Chondrocyte (in vitro differentiated cells): ENCODE data around the gene JAK1. TPM values are rescaled to one million over a fixed set of nuclear protein-coding genes. Genes with fewer than 3 reads are reported as not detected.

Source experiments
- DNase-seq: peaks from one replicate; pipeline ENCODE4 v3.0.0; 2021; ENCODE audit warnings: mixed read lengths, low spot score
- H3K27ac Mint-ChIP-seq: one replicate; pipeline ENCODE4 v1.8.0; 2021; ENCODE audit warnings: mild to moderate bottlenecking, moderate library complexity, mixed read lengths; ENCODE audit not compliant: unreplicated experiment
- H3K27me3 Mint-ChIP-seq: 2 replicates; pipeline ENCODE4 v1.8.0; 2021; ENCODE audit warnings: low read depth, mixed read lengths
- H3K36me3 Mint-ChIP-seq: 2 replicates; pipeline ENCODE4 v1.8.0; 2021; ENCODE audit warnings: low read depth, mixed read lengths
- H3K4me1 Mint-ChIP-seq: 2 replicates; pipeline ENCODE4 v1.8.0; 2021; ENCODE audit warnings: low read depth, mild to moderate bottlenecking, mixed read lengths
- H3K4me3 Mint-ChIP-seq: one replicate; pipeline ENCODE4 v1.8.0; 2021; ENCODE audit warnings: mild to moderate bottlenecking, moderate library complexity, mixed read lengths; ENCODE audit not compliant: unreplicated experiment
- H3K9me3 Mint-ChIP-seq: 2 replicates; pipeline ENCODE4 v1.8.0; 2021; ENCODE audit warnings: low read depth, mixed read lengths
- total RNA-seq: library from RNA; stranded (reverse); gene quantifications from 3 replicates; pipeline ENCODE4 v1.2.1, GENCODE V29; 2021
- TF ChIP-seq, protein P1 (sequence below): fragments of 200-600 bp; sonication (generic); IDR thresholded peaks from 2 replicates; pipeline ENCODE4 v1.5.0; 2021; ENCODE audit warnings: antibody characterized with exemption, mild to moderate bottlenecking, moderate library complexity

Gene JAK1
- total RNA-seq, 1 donor from 2014 or later: 112 TPM

GRCh38 chr1:64901663-64902062, 64.7 kb downstream of the JAK1 start:
- H3K36me3 Mint-ChIP-seq: no peaks in the 10 kb centered on the region
- H3K9me3 Mint-ChIP-seq: no peaks in the 10 kb centered on the region

DNA sequence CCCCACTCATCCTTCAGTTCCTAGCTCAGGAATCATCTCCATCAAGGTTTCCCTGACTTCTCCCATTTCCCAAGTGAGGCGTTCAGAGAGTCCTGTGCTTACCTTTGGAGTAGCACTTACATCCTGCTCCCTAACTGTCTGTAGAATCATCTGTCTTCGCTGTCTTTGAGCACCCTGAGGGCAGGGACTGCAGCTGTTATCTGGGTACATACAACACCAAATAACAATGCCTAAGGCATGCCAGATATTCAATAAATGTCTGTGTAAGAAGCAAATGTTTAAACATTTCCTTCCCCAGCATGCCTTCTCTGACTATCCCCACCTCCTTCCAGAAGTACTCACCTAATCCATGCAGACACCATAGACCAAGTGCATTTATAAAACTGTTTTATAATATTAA, 65.4 kb downstream of the JAK1 start:
- H3K9me3 Mint-ChIP-seq: no peaks in the 10 kb centered on the region
- no peak overlapping the region for H3K27ac Mint-ChIP-seq
- H3K36me3 Mint-ChIP-seq: no peaks in the 10 kb centered on the region
- no peak overlapping the region for H3K4me3 Mint-ChIP-seq
- peaks cover 48% of the 10 kb centered on the region for H3K4me1 Mint-ChIP-seq
- no peaks in the 10 kb centered on the region for H3K27me3 Mint-ChIP-seq
- TF ChIP-seq, protein P1, sequence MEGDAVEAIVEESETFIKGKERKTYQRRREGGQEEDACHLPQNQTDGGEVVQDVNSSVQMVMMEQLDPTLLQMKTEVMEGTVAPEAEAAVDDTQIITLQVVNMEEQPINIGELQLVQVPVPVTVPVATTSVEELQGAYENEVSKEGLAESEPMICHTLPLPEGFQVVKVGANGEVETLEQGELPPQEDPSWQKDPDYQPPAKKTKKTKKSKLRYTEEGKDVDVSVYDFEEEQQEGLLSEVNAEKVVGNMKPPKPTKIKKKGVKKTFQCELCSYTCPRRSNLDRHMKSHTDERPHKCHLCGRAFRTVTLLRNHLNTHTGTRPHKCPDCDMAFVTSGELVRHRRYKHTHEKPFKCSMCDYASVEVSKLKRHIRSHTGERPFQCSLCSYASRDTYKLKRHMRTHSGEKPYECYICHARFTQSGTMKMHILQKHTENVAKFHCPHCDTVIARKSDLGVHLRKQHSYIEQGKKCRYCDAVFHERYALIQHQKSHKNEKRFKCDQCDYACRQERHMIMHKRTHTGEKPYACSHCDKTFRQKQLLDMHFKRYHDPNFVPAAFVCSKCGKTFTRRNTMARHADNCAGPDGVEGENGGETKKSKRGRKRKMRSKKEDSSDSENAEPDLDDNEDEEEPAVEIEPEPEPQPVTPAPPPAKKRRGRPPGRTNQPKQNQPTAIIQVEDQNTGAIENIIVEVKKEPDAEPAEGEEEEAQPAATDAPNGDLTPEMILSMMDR: no peak
- DNase-seq: no peak

More at GRCh38 chr1:64901663-64902062, 64.7 kb downstream of the JAK1 start:
- no peak for DNase-seq
- H3K4me3 Mint-ChIP-seq: no peak overlapping the region
- peaks cover 46% of the 10 kb centered on the region for H3K4me1 Mint-ChIP-seq
- no peak overlapping the region for H3K27ac Mint-ChIP-seq
- H3K27me3 Mint-ChIP-seq: no peaks in the 10 kb centered on the region
- TF ChIP-seq, protein P1: no peak

DNA sequence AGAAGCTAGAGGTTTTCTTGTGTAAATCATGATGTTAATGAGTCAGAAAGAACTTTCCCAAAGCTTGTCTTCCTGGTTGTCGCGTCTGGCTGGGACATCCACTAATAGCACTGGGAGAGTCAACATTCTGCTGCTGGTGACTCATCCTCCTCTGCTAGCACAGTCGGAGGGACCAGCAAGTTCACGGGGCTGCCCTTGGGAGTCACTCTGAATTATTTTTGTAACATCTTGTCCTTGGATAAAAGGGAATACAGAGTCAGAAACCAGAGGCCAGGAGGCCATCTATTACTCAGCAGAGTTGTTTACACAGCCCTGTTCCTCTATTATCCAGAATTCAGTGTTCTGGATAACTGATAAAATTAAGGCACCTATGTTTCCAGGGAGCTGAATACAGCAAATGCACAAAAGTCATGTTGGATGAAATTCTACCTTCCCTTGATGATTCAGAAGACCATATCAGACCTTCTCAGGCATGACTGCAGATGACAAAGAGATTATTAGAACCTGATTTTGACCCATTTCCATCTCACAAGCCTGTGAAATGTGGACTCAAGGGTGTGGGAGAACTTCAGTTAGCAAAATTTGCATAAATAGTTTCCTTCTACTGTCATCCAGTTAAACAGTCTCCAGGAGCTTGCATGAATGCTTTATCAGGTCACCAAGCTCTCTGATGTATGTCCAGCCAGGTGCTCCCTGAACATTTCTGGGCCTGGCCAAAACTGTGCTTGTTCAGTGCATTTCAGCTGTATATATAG, 68.1 kb downstream of the JAK1 start:
- Mint-ChIP-seq H3K4me3 (no peak overlapping the region), H3K27ac (peak overlapping the region; percentile 92), H3K27me3 (no peaks in the 10 kb centered on the region), H3K9me3 (no peaks in the 10 kb centered on the region), H3K4me1 (peaks cover 75% of the 10 kb centered on the region), H3K36me3 (no peaks in the 10 kb centered on the region)
- no peak for DNase-seq
- TF ChIP-seq, protein P1: no peak

DNA sequence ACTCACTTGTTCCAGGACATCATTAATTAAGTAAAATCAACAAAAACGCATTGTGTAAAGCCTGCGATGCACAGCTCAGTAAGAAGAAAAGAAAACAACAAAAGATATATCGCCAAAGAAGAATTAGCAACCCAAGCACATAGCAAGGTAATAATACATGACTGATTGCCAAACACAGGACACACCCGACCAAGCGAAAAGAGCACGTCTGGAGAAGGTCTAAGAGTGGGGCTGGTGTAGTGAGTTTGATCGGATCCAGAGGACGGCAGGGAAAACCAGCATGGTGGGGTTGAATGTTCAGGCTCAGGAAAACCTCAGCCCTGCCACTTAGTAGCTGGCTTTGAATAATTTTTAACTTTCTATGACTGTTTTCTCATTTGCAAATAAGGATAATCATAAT, 69.8 kb downstream of the JAK1 start:
- peak overlapping the region; percentile 93 for H3K27ac Mint-ChIP-seq
- no peaks in the 10 kb centered on the region for H3K36me3 Mint-ChIP-seq
- H3K27me3 Mint-ChIP-seq: no peaks in the 10 kb centered on the region
- peak overlapping the region; percentile 10 for H3K4me3 Mint-ChIP-seq
- H3K4me1 Mint-ChIP-seq: peaks cover 86% of the 10 kb centered on the region
- TF ChIP-seq, protein P1: no peak
- no peak for DNase-seq
- H3K9me3 Mint-ChIP-seq: no peaks in the 10 kb centered on the region

- Mint-ChIP-seq H3K27ac (peak overlapping the region; percentile 46), H3K36me3 (no peaks in the 10 kb centered on the region), H3K4me3 (no peak overlapping the region), H3K27me3 (no peaks in the 10 kb centered on the region), H3K9me3 (no peaks in the 10 kb centered on the region), H3K4me1 (peaks cover 88% of the 10 kb centered on the region)
- DNase-seq: no peak
- TF ChIP-seq, protein P1: no peak
Measured at GRCh38 chr1:64895500-64895899, 70.8 kb downstream of the JAK1 start.
